Measurements from ENCODE around the gene DHRS7B. TPM values are rescaled to one million over a fixed set of nuclear protein-coding genes. Genes with fewer than 3 reads are reported as not detected.
A peak's percentile ranks its signal among the peaks of the same experiment; 100 is the strongest.
"Not testable (repeated sequence)": the region's sequence is repeated elsewhere in the genome, so short reads cannot be mapped to it uniquely, and the experiment has no call there.

DHRS7B gene
- 16.8 and 17.6 TPM in 2 replicates for total RNA-seq (2014; rRNA removed)
- polyA plus RNA-seq (2012): 19.5 TPM

- DNase-seq (ENCODE audit: low read depth): peak; percentile 85
Observed at GRCh38 chr17:21126645-21127508, at the start of gene DHRS7B. TSS of gene DHRS7B (plus strand) at chr17:21126964. CDS start at chr17:21126972, 8 bp downstream.

GRCh38 chr17:21077281-21077680, 49.5 kb upstream of the DHRS7B start:
- peak; percentile 24 for DNase-seq (ENCODE audit: low read depth)

GRCh38 chr17:21078016-21078780, 48.6 kb upstream of the DHRS7B start:
- no peak for DNase-seq (ENCODE audit: low read depth)

DNA sequence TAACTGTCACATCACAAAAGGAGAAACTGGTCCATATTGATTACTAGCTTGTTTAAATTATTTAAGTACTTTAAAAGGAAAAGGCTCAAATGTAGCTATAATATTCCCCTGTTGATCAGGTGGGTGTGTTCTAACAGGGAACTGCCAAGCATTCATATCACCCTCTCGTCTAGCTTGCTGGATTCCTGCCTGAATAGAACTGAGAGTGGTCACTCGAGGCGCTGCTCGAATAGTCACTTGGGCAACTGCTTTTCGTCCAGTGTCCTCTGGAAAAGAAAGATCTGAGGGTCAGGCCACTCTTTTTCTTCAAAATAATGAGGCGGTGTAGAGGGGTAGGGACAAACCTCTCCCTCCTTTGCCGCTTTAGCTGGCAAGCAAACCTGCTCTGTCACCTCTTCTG, 47.6 kb upstream of the DHRS7B start:
- DNase-seq (ENCODE audit: low read depth): no peak

- DNase-seq (ENCODE audit: low read depth): no peak
Observed at GRCh38 chr17:21082001-21082436, 44.7 kb upstream of the DHRS7B start.

DNA sequence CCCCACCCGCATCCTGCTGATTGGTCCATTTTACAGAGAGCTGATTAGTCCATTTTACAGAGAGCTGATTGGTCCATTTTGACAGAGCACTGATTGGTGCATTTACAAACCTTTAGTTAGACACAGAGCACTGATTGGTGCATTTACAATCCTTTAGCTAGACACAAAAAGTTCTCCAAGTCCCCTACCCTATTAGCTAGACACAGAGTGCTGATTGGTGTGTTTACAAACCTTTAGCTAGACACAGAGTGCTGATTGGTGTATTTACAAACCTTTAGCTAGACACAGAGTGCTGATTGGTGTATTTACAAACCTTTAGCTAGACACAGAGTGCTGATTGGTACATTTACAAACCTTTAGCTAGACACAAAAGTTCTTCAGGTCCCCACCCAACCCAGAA, 41.5 kb upstream of the DHRS7B start:
- DNase-seq (ENCODE audit: low read depth): not testable (repeated sequence)

DNA sequence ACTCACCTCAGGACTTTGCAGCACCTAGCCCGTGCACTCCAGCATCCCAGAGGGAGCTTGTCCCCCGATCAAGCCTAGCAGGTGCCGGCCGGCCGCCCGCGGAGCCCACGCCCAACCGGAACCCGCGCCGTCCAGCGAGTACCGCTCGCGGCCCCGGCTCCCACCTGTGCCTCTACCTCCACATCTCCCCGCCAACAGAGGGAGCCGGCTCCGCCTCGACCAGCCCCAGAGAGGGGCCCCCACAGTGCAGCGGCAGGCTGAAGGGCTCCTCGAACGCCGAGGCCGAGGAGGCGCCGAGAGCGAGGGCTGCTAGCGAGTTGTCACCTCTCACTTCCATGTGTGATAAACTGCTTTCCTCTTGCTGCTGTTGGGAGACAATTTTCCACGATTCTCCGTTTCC, 41.1 kb upstream of the DHRS7B start:
- no peak for DNase-seq (ENCODE audit: low read depth)

- DNase-seq (ENCODE audit: low read depth): peak; percentile 66
Observed at GRCh38 chr17:21089145-21089544, 37.6 kb upstream of the DHRS7B start.

DNA sequence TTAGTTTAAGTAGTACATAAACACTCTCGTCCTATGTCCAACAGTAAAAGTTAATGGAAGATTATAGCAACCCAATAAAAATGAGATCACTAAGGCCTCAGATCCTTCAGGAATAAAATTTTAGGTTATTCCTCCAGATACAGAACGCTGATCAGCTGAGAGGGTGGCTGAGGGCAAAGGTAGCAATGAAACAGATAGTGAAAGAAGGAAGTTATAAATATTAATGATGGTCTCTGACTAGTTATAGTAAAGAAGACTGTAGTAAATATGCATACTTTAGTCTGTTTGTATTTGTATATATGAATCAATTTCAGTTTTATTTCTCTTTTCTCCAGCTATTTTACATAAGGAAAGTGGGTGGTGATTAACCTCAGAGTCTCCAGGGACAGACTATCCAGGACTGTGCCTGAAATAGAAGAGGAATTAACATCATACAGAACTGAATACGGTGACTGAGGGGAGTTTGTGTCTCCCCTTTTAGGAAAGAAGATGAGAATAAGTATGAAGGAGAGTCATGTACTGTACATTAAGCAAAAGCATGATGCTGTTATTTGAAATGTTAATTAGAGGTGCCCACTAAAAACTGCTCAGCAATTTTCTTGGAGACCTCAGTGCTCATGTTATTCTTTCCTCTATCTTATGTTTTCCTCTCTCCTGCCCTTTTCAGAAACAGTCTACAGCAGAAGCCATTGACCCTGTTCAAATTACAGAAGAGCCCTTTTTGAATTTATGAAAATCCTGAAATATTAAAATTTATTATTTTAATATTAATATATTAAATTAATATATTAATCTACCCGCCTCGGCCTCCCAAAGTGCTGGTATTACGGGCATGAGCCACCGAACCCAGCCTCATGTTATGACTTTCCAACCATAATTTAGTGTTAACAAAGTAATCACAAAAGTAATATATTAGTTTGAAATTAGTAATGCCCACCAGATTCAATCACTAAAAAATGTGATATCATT, 36.5 kb upstream of the DHRS7B start:
- no peak for DNase-seq (ENCODE audit: low read depth)

DNA sequence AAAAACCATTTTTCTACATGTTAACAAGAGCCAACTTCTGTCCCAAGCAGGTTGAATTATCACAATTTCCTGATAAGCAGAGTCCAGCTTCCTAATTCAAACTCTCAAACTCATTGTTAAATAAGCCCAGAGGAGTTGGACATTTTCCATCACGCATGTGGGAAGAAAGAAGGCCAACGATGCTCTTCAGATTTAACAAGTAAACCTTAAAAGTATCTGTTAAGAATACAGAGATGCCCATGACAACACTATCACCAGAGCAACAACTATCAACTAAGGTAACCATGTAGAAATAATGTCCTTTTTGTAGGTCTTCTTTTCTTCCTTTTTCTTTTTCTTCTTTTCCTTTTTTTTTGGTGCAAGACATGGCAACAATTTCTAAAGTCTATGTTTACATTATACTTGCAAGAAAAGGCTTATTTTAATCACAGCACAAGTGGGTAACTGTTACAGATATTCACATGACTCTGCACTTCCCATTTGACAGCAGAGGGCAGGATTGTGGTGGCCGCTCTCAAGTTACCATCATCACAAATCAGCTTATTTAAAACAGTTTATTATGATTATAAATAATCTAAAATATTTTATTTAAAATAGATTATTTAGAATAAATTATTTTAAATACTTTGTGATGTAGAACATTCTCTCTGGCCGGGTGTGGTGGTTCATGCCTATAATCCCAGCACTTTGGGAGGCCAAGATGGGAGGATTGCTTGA, 35.7 kb upstream of the DHRS7B start:
- no peak for DNase-seq (ENCODE audit: low read depth)

- no peak for DNase-seq (ENCODE audit: low read depth)
Observed at GRCh38 chr17:21094298-21094704, 32.5 kb upstream of the DHRS7B start.

GRCh38 chr17:21095735-21096134, 31.0 kb upstream of the DHRS7B start:
- DNase-seq (ENCODE audit: low read depth): no peak

- DNase-seq (ENCODE audit: low read depth): no peak
Observed at GRCh38 chr17:21096874-21097273, 29.9 kb upstream of the DHRS7B start.

GRCh38 chr17:21098934-21099689, 27.7 kb upstream of the DHRS7B start:
- peak; percentile 86 for DNase-seq (ENCODE audit: low read depth)

DNA sequence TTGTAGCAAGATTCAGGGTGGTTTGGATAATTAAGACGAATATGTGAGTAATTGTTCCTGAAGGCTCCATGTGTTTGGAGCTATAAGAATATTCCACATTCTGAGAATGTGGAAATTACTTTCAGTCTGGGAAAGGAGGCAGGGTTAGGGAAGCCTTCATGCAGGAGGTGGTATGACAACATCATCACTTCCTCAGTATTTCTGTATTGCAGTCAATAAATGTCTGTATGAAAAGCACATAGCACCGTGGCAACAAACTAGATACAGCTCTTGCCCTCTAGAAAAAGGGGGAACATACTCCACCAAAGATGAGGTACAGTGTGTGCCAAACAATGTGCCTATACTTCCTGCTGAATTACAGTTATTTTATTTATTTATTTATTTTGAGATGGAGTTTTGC, 26.1 kb upstream of the DHRS7B start:
- DNase-seq (ENCODE audit: low read depth): no peak

GRCh38 chr17:21104608-21105007, 22.2 kb upstream of the DHRS7B start:
- DNase-seq (ENCODE audit: low read depth): no peak

GRCh38 chr17:21105064-21105894, 21.5 kb upstream of the DHRS7B start:
- no peak for DNase-seq (ENCODE audit: low read depth)

DNA sequence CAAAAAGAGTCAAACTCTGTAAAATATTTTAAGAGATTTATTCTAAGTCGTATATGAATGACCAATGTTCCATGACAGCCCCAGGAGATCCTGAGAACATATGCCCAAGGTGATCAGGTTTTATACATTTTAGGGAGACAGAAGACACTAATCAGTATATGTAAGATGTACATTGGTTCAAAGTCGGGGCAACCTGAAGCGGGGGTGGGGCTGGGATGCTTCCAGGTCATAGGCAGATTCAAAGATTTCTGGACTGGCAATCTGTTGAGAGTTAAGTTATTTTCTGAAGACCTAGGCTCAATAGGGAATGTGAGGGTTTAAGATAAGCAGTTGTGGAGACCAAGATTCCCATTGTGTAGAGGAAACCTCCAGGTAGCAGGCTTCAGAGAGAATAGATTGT, 20.4 kb upstream of the DHRS7B start:
- no peak for DNase-seq (ENCODE audit: low read depth)

DNA sequence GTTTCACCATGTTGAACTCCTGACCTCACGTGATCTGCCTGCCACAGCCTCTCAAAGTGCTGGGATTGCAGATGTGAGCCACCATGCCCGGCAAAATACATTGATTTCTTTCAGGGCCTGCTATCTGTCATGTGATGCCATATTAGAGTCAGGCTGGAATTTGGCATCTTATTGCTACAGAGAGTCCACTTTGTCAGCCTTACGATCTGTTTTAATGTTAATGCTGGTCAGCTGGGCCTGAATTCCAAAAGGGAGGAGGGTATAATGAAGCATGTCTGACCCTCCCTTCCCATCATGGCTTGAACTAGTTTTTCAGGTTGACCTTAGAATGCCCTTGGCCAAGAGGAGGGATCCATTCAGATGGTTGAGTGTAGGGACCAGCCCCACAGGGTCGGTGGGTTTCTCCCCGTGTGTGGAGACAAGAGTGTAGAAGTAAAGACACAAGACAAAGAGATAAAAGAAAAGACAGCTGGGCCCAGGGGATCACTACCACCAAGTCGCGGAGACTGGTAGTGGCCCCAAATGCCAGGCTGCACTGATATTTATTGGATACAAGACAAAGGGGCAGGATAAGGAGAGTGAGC, 19.6 kb upstream of the DHRS7B start:
- not testable (repeated sequence) for DNase-seq (ENCODE audit: low read depth)
